Muscle of back (tissue), 11 donors: ENCODE data around the gene KDSR. TPM values are rescaled to one million over a fixed set of nuclear protein-coding genes. Genes with fewer than 3 reads are reported as not detected.

Experiments used
- DNase-seq, 3 donors: peaks; one replicate each; pipeline versions ENCODE4 v3.0.0 to v3.0.0-alpha.2; 2013
- polyA plus RNA-seq, 10 donors: library from polyadenylated mRNA; unstranded; fragments of 120-200 nt; gene quantifications; one replicate each; pipeline ENCODE4 v1.2.1, GENCODE V29; 2013; ENCODE audit not compliant: insufficient read length in 10 of 10

The KDSR gene
- polyA plus RNA-seq, 10 donors = 24.8 to 35.1 (median 27.5) TPM

GRCh38 chr18:63309422-63309821 is 57.6 kb downstream of the KDSR start:
- no peak for DNase-seq

DNA sequence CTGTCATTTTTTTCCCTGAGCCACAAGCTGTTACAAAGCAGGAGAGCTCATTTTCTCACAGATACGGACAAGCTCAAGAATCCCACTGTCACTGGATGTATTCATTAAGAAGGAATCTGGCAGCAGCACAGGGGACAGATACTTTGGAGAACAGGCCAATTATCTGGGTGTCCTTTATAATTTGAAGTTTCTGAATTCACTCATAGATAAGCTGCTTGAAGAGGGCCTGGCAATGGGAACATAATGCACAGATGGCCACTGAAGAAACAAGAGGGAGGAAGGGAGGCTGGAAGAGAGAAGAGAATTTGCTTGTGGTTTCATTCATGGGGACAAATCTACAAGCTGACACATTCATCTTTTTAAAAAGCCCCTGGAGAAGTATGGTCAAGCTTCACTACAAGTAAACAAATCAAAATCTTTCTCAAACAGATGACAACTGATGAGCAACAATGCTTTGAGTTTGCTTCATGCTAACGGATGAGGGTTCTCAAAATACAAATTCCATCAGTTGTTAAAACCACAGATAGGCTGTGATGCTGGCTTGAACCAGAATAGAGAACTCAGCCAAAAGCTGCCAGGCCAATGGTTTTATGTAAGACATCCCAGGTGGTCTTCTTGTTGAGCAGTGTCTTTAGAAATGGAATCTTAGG is 59.3 kb downstream of the KDSR start:
- DNase-seq = no peak

- DNase-seq = no peak
These were observed 60.0 kb downstream of the KDSR start for GRCh38 chr18:63306819-63307550.

DNA sequence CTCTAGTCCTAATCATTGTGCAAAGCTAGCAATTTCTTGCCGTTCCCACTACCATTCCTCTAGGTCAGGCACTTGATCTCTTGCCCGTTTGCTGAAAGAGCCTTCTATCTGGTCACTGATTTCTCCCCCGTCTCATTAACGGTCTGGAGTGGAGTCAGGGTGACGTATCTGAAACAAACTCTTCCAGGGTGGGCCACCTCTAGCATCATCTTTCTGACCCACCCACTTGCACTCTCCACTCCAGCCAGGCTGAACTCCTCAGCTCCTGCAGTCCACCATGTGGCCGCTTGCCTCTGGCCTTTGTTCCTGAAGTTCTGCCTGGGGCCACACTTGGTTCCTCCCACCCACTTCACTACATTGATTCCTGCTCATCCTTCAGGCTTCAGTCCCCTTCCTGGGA is 60.8 kb downstream of the KDSR start:
- no peak for DNase-seq

GRCh38 chr18:63303547-63303946 is 63.5 kb downstream of the KDSR start:
- DNase-seq = no peak

GRCh38 chr18:63302636-63303405 is 64.2 kb downstream of the KDSR start:
- DNase-seq = no peak

- no peak for DNase-seq
These were observed 64.8 kb downstream of the KDSR start for GRCh38 chr18:63302220-63302619.

GRCh38 chr18:63301434-63301833 is 65.6 kb downstream of the KDSR start:
- no peak for DNase-seq

- DNase-seq = no peak
These were observed 66.9 kb downstream of the KDSR start for GRCh38 chr18:63299837-63300745.

DNA sequence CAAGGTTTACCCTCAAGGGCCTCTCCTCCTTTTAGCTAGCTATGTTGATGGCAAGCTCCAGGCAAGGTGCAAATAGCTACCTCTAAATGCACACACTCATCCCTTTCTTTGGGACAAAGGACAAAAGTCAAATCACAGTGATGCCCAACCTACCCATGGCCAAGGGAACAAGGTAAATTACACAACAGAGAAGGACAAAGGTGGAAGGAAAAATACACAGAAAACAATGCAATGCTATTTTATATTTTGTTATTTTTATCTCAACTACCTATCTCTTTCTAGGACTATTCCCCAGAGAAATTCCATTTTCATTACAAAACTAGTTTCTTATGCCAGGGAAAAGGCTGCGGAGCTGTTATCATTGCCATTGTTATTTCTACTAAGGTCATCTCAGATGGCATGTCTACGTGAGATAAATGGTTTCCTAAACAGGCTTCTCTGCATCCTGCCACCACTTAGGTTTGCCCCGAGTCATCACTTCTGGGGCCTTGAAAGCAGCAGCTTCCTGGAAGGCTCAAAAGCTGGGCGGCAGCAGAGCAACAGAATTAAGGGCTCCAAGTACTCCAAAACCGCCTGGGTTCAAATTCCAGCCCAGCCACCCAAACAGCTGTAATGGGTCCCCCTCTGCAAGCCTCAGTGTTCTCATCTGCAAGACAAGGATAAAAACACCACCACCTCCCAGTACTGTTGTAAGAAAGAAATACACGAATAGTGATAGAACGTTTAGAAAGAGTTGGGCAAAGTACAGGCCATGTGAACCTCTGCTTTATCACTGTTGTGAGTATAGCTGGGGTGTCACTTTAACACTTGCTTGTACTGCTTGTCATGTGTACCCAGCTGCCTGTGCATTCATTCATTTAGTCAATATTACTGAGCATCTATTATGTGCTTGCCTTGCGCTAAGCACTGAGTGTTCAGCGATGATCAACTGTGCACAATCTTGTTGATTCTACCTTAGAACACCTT is 68.3 kb downstream of the KDSR start:
- DNase-seq = no peak

DNA sequence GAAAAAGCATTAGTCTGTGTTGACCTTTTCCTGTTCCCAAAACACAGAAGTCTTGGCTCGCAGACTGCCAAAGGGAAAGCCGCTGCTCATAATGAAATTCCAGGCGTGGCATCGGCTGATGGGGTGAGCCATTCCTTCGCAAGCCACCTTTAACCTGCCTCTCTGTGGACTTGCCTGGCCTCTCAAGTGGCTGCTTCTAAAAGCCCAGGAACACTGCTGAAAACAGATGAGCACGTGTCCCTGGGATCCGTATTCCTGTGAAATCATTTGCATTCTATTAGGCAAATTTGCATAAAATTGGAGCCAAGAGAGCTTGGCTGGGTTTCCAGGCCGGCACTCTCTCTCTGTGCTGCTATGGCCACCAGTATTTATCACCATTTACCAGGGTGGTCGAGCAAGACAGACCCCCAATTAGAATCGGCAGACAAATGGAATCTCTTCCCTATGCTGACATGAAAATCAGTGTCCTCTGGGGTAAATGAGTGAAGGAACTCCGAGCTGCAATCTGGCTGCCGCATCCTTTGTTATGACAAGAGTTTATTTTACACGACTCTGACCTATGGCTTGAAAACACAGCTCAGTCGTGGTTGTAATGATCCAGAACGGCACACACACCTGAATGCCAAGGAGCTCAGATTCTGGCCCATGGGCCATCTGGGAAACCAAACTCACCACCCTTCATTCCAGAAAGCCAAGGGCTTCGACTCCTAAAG is 69.2 kb downstream of the KDSR start:
- no peak for DNase-seq

GRCh38 chr18:63293935-63294334 is 73.1 kb downstream of the KDSR start:
- DNase-seq = no peak

GRCh38 chr18:63292831-63293683 is 73.9 kb downstream of the KDSR start:
- peak in 2 of 3 donors; percentile 43 to 53 for DNase-seq

DNA sequence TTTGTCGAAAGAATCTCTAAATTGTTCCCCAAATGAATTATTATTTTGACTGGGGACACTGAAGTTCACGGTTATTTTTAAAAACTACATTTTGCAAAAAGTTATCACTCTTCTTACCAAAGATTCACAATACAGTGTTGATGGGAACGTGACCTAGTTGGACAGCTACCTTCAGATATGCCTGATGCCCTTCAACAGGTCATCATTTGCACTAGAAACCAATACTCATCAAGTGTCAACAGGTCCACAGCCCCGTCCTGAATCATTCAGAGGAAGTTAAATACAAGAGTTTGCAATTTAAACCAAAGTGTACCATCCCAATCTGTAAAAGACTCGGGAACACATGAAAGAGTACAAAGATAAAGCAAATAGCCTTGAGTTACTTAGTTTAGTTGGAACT is 75.7 kb downstream of the KDSR start:
- DNase-seq = no peak

DNA sequence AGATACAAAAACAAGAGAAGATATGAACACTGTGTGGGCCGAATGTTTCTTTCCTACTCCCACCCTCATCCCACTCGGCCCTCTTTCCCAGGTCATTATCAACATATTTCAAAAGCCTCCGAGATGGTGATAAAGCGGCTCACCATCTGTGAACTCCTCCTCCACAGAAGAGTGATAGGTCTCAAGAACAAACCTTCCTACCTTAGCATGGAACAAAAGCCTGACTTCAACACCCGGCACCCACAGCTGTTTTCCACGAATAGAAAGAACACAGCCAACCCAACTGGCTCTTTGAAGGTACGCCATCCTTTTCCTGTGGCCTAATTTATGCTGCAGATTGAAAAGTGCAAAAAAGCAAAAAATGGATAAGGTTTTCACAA is 76.2 kb downstream of the KDSR start:
- DNase-seq = no peak

DNA sequence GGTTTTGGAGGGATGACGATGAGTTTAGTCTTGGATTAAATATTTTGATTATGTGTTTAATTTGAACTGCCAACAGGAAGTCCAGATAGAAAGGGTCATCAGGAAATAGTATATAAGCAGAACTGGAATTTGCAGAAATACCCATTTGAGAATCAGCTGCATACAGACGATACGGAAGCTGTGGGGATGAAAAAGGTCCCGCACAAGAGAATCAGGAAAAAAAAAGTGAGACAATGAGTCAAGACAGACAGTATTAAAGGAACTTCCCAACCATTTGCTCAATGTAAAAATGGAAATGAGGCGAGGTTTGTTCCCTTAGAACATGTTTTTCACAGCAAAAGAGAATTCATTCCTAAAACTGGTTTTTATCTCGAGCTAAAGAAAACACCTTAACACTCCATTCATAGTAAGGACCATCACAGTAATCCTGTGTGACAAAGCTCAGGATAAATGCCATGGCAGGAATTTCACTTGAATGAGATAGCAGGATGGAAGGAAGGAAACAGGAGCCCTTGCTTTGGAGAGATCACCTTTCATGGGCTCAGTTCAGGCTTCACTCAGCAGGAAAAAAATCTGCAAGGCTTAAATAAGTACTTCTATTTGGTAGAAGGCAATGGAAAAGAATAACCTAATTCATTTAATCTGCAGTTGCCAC is 76.7 kb downstream of the KDSR start:
- no peak for DNase-seq

GRCh38 chr18:63288311-63288710 is 78.7 kb downstream of the KDSR start:
- DNase-seq = no peak

DNA sequence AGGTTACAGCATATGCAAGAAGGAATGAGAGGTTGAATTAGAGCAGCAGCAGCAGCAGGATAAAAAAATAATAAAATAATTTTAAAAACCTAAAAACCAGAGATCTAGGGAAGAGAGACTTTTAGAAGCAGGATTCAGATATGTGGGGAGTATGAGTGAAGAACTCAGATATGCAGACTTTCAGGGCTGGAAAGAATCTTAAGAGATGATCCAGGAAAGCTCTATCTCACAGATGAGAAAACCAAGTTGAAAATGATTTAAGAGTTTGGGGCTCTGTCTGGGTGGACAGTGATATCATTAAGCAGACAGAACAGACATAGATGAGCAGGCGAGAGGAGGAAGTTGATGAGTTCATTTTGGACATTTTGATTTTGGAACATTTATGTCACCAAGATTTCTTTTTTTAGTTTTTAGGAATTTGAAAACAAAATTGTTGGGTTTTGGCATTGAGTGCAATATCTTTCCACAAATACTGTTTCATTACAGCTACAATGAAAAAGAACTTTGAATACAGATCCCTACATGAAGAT is 79.2 kb downstream of the KDSR start:
- peak in 1 of 3 donors; percentile 46 for DNase-seq
